ENCODE measurements around the gene DMXL2.
"Not testable (repeated sequence)": the region's sequence is repeated elsewhere in the genome, so short reads cannot be mapped to it uniquely, and the experiment has no call there.

The DMXL2 gene

GRCh38 chr15:51503003-51503402 is 119.6 kb downstream of the DMXL2 start:
- no peak overlapping the region for H3K4me3 ChIP-seq (ENCODE audit: low read length)

GRCh38 chr15:51499379-51499976 is 123.1 kb downstream of the DMXL2 start:
- peak; percentile 41 for DNase-seq (ENCODE audit: low read depth, low spot score)
- H3K4me3 ChIP-seq (ENCODE audit: low read length), result no peak overlapping the region

More at GRCh38 chr15:51503003-51503402, 119.6 kb downstream of the DMXL2 start:
- no peak for DNase-seq (ENCODE audit: low read depth, low spot score)

- no peak for DNase-seq (ENCODE audit: low read depth, low spot score)
Observed at GRCh38 chr15:51497806-51498205, 124.8 kb downstream of the DMXL2 start.

GRCh38 chr15:51496246-51496645 is 126.3 kb downstream of the DMXL2 start:
- no peak overlapping the region for H3K4me3 ChIP-seq (ENCODE audit: low read length)
- DNase-seq (ENCODE audit: low read depth, low spot score), result no peak

More at GRCh38 chr15:51497806-51498205, 124.8 kb downstream of the DMXL2 start:
- no peak overlapping the region for H3K4me3 ChIP-seq (ENCODE audit: low read length)

DNA sequence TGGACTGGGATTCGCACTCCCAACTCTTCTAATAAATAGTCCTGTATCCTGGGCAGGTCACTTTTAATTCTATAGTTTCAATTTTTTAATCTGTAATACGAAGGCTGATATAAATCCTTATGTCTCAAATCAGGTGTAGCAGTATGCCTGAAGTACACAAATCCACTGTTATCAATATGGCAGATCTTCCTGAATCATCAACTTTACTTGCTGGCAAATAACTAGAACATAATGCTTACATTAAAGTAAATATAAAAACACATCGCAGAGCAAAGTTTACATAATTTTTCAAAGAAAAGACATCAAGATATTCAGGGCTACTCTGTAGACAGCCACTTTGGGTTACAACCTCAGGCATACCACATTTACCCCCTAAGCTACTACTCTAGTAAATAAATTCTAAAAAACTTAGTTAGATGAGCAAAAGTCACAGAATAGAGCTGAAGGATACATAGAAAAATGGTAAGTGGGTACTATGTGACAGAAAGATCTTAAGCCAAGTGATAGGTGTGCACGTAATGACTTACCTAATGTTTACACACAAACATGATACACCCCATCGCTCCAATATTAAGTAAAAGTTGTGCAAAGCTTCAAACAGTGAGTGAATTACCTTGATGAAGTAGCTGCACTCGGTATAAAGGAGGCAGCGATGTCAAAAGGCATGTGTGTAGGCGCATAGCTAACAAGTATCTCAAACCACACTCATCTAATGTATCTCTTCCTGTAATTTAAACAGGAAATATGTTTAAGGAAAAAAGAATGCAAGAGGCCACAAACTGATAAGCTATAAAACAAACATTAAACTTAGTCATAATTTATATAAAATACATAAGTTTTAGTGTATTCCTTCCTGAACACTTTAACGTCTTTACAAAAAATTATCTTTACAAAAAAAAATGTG is 127.9 kb downstream of the DMXL2 start:
- DNase-seq (ENCODE audit: low read depth, low spot score), result peak; percentile 49
- H3K4me3 ChIP-seq (ENCODE audit: low read length), result no peak overlapping the region

GRCh38 chr15:51493892-51494291 is 128.7 kb downstream of the DMXL2 start:
- H3K4me3 ChIP-seq (ENCODE audit: low read length), result no peak overlapping the region
- DNase-seq (ENCODE audit: low read depth, low spot score), result no peak

DNA sequence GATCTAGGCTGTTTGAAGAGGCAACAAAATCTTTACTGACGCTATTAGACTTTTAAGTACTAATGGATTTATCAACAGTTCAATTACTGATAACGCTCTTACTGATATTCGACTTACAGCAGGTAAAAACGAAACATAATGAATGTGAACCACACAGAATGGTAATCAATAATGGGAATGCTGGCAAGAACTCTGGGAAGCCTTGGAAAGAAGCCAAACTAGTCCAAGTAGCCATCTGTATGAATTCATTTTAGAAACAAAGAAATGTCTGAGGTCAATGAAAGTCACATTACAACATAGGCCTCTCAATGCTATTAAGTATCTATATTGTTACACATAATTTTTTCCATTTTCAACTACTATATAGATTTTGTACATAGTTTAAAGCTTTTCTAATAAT is 130.0 kb downstream of the DMXL2 start:
- H3K4me3 ChIP-seq (ENCODE audit: low read length), result no peak overlapping the region
- DNase-seq (ENCODE audit: low read depth, low spot score), result no peak

DNA sequence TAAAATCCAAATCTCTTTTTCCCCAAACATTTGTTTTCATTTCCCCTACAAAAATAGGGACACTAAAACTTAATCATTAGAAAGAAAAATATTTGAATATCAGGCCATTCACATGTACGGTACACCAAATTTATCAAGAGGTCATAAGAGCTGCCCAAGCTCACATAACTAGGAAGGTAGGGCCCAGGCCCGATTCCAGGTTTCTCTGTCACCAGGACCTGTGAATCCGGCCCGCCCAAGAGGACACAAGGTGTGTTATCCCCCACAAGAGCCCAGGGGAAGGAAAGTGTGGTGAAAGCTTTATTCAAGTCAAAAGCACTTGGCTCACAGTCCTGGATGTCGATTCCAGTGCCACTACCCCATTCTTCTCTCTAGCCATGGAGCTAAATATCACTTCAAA is 130.6 kb downstream of the DMXL2 start:
- H3K4me3 ChIP-seq (ENCODE audit: low read length), result no peak overlapping the region
- no peak for DNase-seq (ENCODE audit: low read depth, low spot score)

- no peak overlapping the region for H3K4me3 ChIP-seq (ENCODE audit: low read length)
- no peak for DNase-seq (ENCODE audit: low read depth, low spot score)
Observed at GRCh38 chr15:51484781-51485180, 137.8 kb downstream of the DMXL2 start.

- no peak for DNase-seq (ENCODE audit: low read depth, low spot score)
- no peak overlapping the region for H3K4me3 ChIP-seq (ENCODE audit: low read length)
Observed at GRCh38 chr15:51483985-51484384, 138.6 kb downstream of the DMXL2 start.

DNA sequence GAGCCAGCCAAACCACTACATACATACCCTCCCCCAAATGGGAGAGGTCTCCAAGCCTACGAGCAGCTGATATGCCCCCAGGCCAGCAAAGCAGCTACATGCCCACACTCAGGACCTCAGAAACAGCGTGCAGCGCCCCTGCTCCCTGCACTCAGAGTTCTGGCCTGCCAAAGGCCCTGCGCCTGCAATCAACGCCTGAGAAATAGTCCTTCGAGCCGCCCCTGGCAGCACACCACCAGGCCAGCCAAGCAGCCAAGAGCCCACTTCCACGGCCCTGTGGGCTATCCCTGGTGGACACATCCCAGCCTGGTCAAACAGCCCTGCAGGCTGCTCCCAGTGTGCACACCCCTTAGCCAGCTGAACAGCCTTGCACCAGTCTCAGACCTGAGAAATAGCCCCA is 139.1 kb downstream of the DMXL2 start:
- H3K4me3 ChIP-seq (ENCODE audit: low read length), result no peak overlapping the region
- no peak for DNase-seq (ENCODE audit: low read depth, low spot score)

- no peak for DNase-seq (ENCODE audit: low read depth, low spot score)
- no peak overlapping the region for H3K4me3 ChIP-seq (ENCODE audit: low read length)
Observed at GRCh38 chr15:51475736-51476135, 146.8 kb downstream of the DMXL2 start.

DNA sequence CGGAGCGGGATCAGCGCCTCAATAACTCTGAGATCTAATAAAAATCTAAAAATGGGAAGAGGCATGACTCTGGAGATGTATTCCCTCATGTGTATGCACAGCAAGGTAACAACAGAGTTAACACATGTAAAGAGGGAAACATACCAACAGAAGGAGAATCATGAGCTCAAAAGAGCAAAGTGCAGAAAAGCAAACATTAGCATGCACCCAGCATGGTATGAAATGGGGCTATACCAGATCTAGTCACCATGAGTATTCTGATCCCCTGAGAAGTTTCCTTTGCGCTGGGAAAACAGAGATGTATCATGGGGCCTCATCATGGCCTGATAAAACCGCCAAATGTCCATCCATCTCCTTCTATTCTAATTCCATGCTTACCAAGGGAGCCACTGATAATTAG is 152.1 kb downstream of the DMXL2 start:
- no peak for DNase-seq (ENCODE audit: low read depth, low spot score)
- H3K4me3 ChIP-seq (ENCODE audit: low read length), result no peak overlapping the region

GRCh38 chr15:51460796-51461195 is 161.8 kb downstream of the DMXL2 start:
- DNase-seq (ENCODE audit: low read depth, low spot score), result no peak
- H3K4me3 ChIP-seq (ENCODE audit: low read length), result no peak overlapping the region

DNA sequence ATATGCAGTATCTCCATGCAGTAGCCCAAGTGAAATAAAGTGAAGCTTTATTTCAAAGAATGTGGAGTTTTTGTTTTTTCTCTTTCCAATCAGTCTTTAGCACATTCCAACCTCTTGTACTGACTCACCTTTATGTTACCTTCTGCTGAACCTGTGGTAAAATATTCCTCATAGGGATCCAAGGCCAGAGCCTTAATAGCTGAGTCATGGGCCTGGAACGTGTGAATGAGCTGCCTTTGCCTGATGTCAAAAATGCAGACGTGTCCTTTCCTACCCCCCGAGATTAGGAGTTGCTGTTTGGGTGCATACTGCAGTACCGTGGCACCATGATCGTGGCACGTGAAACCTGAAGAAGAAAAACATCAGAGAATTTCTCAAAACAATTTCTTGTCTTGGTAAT is 172.6 kb downstream of the DMXL2 start:
- H3K4me3 ChIP-seq (ENCODE audit: low read length), result no peak overlapping the region
- no peak for DNase-seq (ENCODE audit: low read depth, low spot score)

DNA sequence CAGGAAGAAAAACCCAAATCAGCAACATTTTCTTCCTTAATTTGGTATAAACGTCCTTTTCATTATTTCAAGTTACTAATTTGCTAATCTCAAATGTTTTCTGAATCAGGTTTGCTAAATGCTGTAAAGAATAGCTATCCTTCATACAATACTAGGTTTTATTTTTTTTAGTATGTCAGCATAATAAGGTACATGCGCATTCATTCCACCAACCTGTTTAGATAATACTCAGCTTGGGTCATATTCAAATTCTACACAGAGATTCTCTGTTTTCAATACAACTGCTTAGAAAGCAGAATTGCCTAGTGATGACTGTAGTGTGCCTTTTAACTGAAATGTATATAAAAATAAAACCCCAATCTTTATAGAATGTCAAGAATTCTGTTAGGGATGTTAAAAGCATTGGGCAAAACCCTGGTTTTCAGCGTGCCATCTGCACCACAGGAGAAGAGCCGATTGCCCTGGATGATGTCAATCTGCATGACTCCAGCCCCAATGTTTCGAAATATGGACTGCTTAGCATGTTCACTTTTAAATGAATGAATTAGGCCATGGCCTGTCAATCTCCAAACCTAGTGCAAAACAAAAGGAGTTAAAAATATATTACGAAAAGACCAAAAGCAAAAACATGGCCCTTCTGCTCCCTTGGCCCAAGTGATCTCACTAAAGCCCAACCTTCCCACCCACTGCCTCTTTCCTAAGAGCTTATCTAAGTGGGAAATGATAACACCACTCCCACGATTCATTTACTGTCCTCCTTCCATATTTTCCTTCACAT is 173.8 kb downstream of the DMXL2 start:
- H3K4me3 ChIP-seq (ENCODE audit: low read length), result no peak overlapping the region
- no peak for DNase-seq (ENCODE audit: low read depth, low spot score)

- no peak for DNase-seq (ENCODE audit: low read depth, low spot score)
- no peak overlapping the region for H3K4me3 ChIP-seq (ENCODE audit: low read length)
Observed at GRCh38 chr15:51447855-51448621, 174.5 kb downstream of the DMXL2 start.

- not testable (repeated sequence) for H3K4me3 ChIP-seq (ENCODE audit: low read length); DNase-seq (ENCODE audit: low read depth, low spot score)
Observed at GRCh38 chr15:51446029-51446744, 176.4 kb downstream of the DMXL2 start.

DNA sequence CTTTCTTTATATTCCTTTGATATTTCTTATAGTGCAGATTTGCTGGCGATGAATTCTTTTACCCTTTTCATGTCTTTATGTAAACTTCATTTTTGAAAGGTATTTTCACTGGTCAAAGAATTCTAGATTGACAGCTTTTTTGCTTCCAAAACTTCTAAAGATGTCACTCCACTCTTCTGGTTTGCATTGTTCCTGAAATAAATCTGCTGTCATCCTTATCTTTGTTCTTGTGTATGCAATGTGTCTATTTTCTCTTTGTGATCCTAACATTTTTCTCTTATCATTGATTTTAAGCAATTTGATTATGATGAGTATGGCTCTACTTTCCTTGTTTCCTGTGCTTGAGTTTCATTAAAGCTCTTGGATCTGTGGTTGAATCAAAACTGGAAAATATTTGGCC is 177.8 kb downstream of the DMXL2 start:
- no peak overlapping the region for H3K4me3 ChIP-seq (ENCODE audit: low read length)
- no peak for DNase-seq (ENCODE audit: low read depth, low spot score)
